SK-N-SH treated with all-trans-retinoic acid at 6 μM for 48 hours (cell line): ENCODE data around the gene NCLN.

Experiments used
- ATAC-seq: fragments of 200-7000 bp; cut with Tn5 transposase; 3 replicates; pipeline ENCODE4 v1.9.1; 2020; ENCODE audit warnings: mild to moderate bottlenecking, moderate library complexity
- ARNTL ChIP-seq: fragments of 450-650 bp; formaldehyde crosslinking; IDR thresholded peaks from 2 replicates; pipeline ENCODE4 v1.5.0; 2020; ENCODE audit warnings: low read depth, mild to moderate bottlenecking, moderate library complexity, borderline replicate concordance
- BACH2 ChIP-seq: fragments of 250-450 bp; sonication (Bioruptor Pico); IDR thresholded peaks from 2 replicates; pipeline ENCODE4 v1.9.0; 2021; ENCODE audit warnings: mild to moderate bottlenecking, borderline replicate concordance
- CSDC2 ChIP-seq: fragments of 250-450 bp; sonication (Bioruptor Pico); IDR thresholded peaks from 2 replicates; pipeline ENCODE4 v1.5.0; 2020; ENCODE audit warnings: mild to moderate bottlenecking, moderate library complexity
- CSRNP3 ChIP-seq: fragments of 250-450 bp; sonication (Bioruptor Pico); IDR thresholded peaks from 2 replicates; pipeline ENCODE4 v1.5.1; 2021; ENCODE audit warnings: mild to moderate bottlenecking, moderate library complexity
- ESRRG ChIP-seq: fragments of 250-450 bp; sonication (Bioruptor Pico); IDR thresholded peaks from 2 replicates; pipeline ENCODE4 v1.6.1; 2021; ENCODE audit warnings: mild to moderate bottlenecking
- GLIS3 ChIP-seq: fragments of 250-450 bp; sonication (Bioruptor Pico); IDR thresholded peaks from 2 replicates; pipeline ENCODE4 v1.5.0; 2020; ENCODE audit warnings: mild to moderate bottlenecking, moderate library complexity
- ISL1 ChIP-seq: fragments of 250-450 bp; sonication (Bioruptor Pico); IDR thresholded peaks from 2 replicates; pipeline ENCODE4 v2.1.2; 2022; ENCODE audit warnings: mild to moderate bottlenecking, moderate library complexity
- OSR1 ChIP-seq: fragments of 250-450 bp; sonication (Bioruptor Pico); IDR thresholded peaks from 2 replicates; pipeline ENCODE4 v1.8.0; 2022; ENCODE audit warnings: moderate library complexity, mild to moderate bottlenecking, inconsistent platforms
- PPARA ChIP-seq: fragments of 250-450 bp; sonication (Bioruptor Pico); IDR thresholded peaks from 2 replicates; pipeline ENCODE4 v1.5.0; 2020; ENCODE audit warnings: mild to moderate bottlenecking, borderline replicate concordance
- RARB ChIP-seq: fragments of 250-450 bp; sonication (Bioruptor Pico); IDR thresholded peaks from 2 replicates; pipeline ENCODE4 v1.8.0; 2021; ENCODE audit warnings: mild to moderate bottlenecking, moderate library complexity
- SNAI2 ChIP-seq: fragments of 250-450 bp; sonication (Bioruptor Pico); IDR thresholded peaks from 2 replicates; pipeline ENCODE4 v1.5.0; 2020; ENCODE audit warnings: mild to moderate bottlenecking, moderate library complexity
- TCF4 ChIP-seq: fragments of 250-450 bp; sonication (Bioruptor Pico); IDR thresholded peaks from 2 replicates; pipeline ENCODE4 v1.8.0; 2021; ENCODE audit warnings: mild to moderate bottlenecking, moderate library complexity, borderline replicate concordance
- TOX ChIP-seq: fragments of 250-450 bp; sonication (Bioruptor Pico); IDR thresholded peaks from 2 replicates; pipeline ENCODE4 v1.8.0; 2021; ENCODE audit warnings: mild to moderate bottlenecking, moderate library complexity, borderline replicate concordance
- ZC3H10 ChIP-seq: fragments of 250-450 bp; sonication (Bioruptor Pico); IDR thresholded peaks from 2 replicates; pipeline ENCODE4 v1.5.1; 2021; ENCODE audit warnings: mild to moderate bottlenecking, moderate library complexity
- ZFP3 ChIP-seq: fragments of 250-450 bp; sonication (Bioruptor Pico); IDR thresholded peaks from 2 replicates; pipeline ENCODE4 v1.5.0; 2020; ENCODE audit warnings: mild to moderate bottlenecking, moderate library complexity
- ZFP30 ChIP-seq: fragments of 450-650 bp; formaldehyde crosslinking; IDR thresholded peaks from 2 replicates; pipeline ENCODE4 v1.5.0; 2022; ENCODE audit warnings: mild to moderate bottlenecking, moderate library complexity
- ZNF565 ChIP-seq: fragments of 450-650 bp; formaldehyde crosslinking; conservative IDR thresholded peaks from 2 replicates; pipeline ENCODE4 v1.5.0; 2020; ENCODE audit warnings: low read depth, mild to moderate bottlenecking, moderate library complexity
- ZNF70 ChIP-seq: fragments of 450-650 bp; formaldehyde crosslinking; IDR thresholded peaks from 2 replicates; pipeline ENCODE4 v1.5.0; 2020; ENCODE audit warnings: mild to moderate bottlenecking, moderate library complexity
- ZNF8 ChIP-seq: fragments of 450-650 bp; formaldehyde crosslinking; IDR thresholded peaks from 2 replicates; pipeline ENCODE4 v1.5.0; 2020; ENCODE audit warnings: mild to moderate bottlenecking, moderate library complexity
- TF ChIP-seq, protein P1 (sequence below): fragments of 250-450 bp; sonication (Bioruptor Pico); IDR thresholded peaks from 2 replicates; pipeline ENCODE4 v1.5.0; 2020; ENCODE audit warnings: mild to moderate bottlenecking, moderate library complexity
- TF ChIP-seq, protein P2 (sequence below): fragments of 250-450 bp; sonication (Bioruptor Pico); IDR thresholded peaks from 2 replicates; pipeline ENCODE4 v1.8.0; 2020; ENCODE audit warnings: mild to moderate bottlenecking, moderate library complexity, borderline replicate concordance
- TF ChIP-seq, protein P3 (sequence below): fragments of 250-450 bp; sonication (Bioruptor Pico); IDR thresholded peaks from 2 replicates; pipeline ENCODE4 v1.5.1; 2020; ENCODE audit warnings: low read depth, mild to moderate bottlenecking, moderate library complexity

NCLN gene

DNA sequence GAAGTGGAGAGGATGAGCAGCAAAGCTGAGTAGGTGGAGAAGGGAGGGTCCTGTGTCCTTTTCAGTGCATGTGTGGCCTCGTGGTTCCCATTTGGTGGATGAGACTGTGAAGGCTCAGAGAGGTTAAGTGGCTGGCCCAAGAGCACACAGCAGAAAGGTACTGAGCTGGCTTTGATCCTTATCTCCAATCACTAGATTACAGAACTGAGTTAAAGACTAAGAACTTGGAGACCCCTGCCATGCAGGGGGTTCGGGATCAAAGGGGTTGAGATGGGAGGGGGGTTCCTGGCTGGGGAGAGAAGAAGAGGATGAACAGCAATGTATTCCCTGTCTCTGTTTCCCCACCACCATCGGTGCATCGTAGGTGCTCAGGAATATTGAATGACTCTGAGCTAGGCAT, 50.5 kb downstream of the NCLN start:
- no peak for ATAC-seq
- TF ChIP-seq GLIS3 (CRISPR knock-in tag) = no peak
- no peak for TF ChIP-seq CSDC2 (CRISPR knock-in tag)
- no peak for TF ChIP-seq RARB
- no peak for TF ChIP-seq OSR1 (CRISPR knock-in tag)
- no peak for TF ChIP-seq ARNTL (CRISPR knock-in tag)
- no peak for TF ChIP-seq BACH2
- TF ChIP-seq ZC3H10 (CRISPR knock-in tag) = no peak
- TF ChIP-seq PPARA (CRISPR knock-in tag) = no peak
- TF ChIP-seq ZNF565 (CRISPR knock-in tag) = no peak
- TF ChIP-seq, protein P1, sequence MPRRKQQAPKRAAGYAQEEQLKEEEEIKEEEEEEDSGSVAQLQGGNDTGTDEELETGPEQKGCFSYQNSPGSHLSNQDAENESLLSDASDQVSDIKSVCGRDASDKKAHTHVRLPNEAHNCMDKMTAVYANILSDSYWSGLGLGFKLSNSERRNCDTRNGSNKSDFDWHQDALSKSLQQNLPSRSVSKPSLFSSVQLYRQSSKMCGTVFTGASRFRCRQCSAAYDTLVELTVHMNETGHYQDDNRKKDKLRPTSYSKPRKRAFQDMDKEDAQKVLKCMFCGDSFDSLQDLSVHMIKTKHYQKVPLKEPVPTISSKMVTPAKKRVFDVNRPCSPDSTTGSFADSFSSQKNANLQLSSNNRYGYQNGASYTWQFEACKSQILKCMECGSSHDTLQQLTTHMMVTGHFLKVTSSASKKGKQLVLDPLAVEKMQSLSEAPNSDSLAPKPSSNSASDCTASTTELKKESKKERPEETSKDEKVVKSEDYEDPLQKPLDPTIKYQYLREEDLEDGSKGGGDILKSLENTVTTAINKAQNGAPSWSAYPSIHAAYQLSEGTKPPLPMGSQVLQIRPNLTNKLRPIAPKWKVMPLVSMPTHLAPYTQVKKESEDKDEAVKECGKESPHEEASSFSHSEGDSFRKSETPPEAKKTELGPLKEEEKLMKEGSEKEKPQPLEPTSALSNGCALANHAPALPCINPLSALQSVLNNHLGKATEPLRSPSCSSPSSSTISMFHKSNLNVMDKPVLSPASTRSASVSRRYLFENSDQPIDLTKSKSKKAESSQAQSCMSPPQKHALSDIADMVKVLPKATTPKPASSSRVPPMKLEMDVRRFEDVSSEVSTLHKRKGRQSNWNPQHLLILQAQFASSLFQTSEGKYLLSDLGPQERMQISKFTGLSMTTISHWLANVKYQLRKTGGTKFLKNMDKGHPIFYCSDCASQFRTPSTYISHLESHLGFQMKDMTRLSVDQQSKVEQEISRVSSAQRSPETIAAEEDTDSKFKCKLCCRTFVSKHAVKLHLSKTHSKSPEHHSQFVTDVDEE (CRISPR knock-in tag) = no peak
- no peak for TF ChIP-seq SNAI2 (CRISPR knock-in tag)
- TF ChIP-seq, protein P2, sequence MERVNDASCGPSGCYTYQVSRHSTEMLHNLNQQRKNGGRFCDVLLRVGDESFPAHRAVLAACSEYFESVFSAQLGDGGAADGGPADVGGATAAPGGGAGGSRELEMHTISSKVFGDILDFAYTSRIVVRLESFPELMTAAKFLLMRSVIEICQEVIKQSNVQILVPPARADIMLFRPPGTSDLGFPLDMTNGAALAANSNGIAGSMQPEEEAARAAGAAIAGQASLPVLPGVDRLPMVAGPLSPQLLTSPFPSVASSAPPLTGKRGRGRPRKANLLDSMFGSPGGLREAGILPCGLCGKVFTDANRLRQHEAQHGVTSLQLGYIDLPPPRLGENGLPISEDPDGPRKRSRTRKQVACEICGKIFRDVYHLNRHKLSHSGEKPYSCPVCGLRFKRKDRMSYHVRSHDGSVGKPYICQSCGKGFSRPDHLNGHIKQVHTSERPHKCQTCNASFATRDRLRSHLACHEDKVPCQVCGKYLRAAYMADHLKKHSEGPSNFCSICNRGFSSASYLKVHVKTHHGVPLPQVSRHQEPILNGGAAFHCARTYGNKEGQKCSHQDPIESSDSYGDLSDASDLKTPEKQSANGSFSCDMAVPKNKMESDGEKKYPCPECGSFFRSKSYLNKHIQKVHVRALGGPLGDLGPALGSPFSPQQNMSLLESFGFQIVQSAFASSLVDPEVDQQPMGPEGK (CRISPR knock-in tag) = no peak
- TF ChIP-seq ZNF8 (CRISPR knock-in tag) = no peak
- TF ChIP-seq CSRNP3 = no peak
- no peak for TF ChIP-seq ISL1 (CRISPR knock-in tag)
- no peak for TF ChIP-seq ZFP3 (CRISPR knock-in tag)
- no peak for TF ChIP-seq TCF4
- TF ChIP-seq, protein P3, sequence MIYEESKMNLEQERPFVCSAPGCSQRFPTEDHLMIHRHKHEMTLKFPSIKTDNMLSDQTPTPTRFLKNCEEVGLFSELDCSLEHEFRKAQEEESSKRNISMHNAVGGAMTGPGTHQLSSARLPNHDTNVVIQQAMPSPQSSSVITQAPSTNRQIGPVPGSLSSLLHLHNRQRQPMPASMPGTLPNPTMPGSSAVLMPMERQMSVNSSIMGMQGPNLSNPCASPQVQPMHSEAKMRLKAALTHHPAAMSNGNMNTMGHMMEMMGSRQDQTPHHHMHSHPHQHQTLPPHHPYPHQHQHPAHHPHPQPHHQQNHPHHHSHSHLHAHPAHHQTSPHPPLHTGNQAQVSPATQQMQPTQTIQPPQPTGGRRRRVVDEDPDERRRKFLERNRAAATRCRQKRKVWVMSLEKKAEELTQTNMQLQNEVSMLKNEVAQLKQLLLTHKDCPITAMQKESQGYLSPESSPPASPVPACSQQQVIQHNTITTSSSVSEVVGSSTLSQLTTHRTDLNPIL (CRISPR knock-in tag) = no peak
- TF ChIP-seq ESRRG (CRISPR knock-in tag) = no peak

DNA sequence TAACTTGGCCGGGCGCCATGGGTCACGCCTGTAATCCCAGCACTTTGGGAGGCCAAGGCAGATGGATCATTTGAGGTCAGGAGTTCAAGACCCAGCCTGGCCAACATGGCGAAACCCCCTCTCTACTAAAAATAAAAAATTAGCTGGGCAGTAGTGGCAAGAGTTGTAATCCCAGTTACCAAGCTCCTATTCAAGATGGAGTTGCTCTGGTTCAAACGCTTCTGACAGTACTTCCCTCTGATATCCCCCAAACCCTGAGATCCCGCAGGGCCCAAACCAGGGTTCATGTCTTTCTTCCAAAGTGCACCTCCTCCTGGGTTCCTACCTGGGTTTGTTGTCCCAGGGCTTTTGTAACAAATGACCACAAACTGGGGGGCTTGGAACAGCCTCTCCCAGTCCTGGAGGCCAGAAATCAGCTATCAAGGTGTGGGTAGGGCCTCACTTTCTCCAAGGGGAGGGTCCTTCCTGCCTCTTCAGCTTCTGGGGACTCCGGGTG, 52.4 kb downstream of the NCLN start:
- TF ChIP-seq ZNF565 (CRISPR knock-in tag) (no peak), ISL1 (CRISPR knock-in tag) (no peak), ZNF70 (CRISPR knock-in tag) (no peak), OSR1 (CRISPR knock-in tag) (no peak), CSRNP3 (no peak), RARB (no peak), ZNF8 (CRISPR knock-in tag) (no peak), TOX (CRISPR knock-in tag) (no peak), SNAI2 (CRISPR knock-in tag) (no peak), BACH2 (no peak), ESRRG (CRISPR knock-in tag) (no peak), ZFP30 (CRISPR knock-in tag) (no peak), CSDC2 (CRISPR knock-in tag) (no peak), PPARA (CRISPR knock-in tag) (no peak), ZC3H10 (CRISPR knock-in tag) (no peak), ZFP3 (CRISPR knock-in tag) (no peak), TCF4 (no peak), ARNTL (CRISPR knock-in tag) (no peak)
- TF ChIP-seq, protein P2 (CRISPR knock-in tag) = no peak
- TF ChIP-seq, protein P3 (CRISPR knock-in tag) = no peak
- no peak for ATAC-seq
